Mononuclear cell (primary cell): ENCODE measurements around the gene IL24. TPM values are rescaled to one million over a fixed set of nuclear protein-coding genes. Genes with fewer than 3 reads are reported as not detected.

Experiments
- H3K27me3 ChIP-seq: 2 replicates; pipeline ENCODE4 v1.6.0; 2011; ENCODE audit warnings: low read length, control low read depth; ENCODE audit not compliant: insufficient read depth
- H3K4me1 ChIP-seq: 2 replicates; pipeline ENCODE4 v1.5.1; 2011; ENCODE audit warnings: mild to moderate bottlenecking, low read length, control low read depth; ENCODE audit not compliant: insufficient read depth
- H3K4me3 ChIP-seq: 2 replicates; pipeline ENCODE4 v1.5.1; 2011; ENCODE audit warnings: mild to moderate bottlenecking, low read length, moderate library complexity
- H3K9me3 ChIP-seq: 2 replicates; pipeline ENCODE4 v1.5.1; 2011; ENCODE audit warnings: low read depth, mild to moderate bottlenecking, control low read depth, low read length
- total RNA-seq: library from RNA; depleted of rRNA; stranded (reverse); fragments of >200 nt; gene quantifications from one replicate; pipeline ENCODE4 v1.2.3, GENCODE V29; 2012

IL24 gene
- total RNA-seq, 1 donor, result 0.10 TPM

DNA sequence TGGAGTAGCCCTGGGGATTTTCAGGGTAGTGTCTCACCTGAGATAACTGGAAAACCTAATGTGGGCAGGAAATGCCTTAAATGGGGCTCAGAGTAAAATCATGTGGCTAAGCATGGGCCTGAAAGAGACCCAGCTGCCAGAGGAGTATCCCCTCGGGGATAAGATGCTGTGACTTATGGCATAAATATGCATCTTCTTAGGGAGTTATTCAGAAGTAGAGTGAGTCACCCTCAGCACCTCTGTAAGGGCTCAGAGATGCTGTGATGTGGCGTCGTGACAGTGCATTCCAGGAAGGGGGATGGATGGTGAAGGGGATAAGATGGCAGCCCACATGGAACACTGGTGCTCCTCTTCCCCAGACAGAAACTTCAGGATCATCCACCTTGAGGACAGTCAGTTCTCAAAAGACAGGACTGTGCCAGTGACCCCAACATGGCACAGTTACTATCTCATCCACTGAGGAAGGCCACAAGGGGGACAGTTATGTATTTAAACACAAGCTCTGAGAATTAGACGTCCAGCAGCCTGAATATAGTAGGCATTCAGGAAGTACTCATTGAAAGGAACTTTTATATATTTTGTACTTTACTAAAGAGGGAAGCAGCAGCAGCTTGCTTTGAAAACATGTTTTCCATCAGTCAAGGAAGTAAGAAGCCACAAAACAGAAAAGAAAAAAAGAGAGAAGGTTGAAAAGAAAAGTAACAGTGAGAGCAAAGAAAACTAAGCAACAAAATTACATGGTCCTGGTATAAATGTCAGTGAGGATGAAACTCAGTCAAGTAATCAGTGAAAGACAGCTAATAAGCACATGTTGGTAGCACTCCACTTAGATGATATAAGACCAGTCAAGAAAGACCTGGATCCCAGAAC lies 8.3 kb downstream of the IL24 start:
- no peak overlapping the region for H3K4me3 ChIP-seq
- peaks cover 21% of the 10 kb centered on the region for H3K27me3 ChIP-seq
- H3K9me3 ChIP-seq, result no peaks in the 10 kb centered on the region
- H3K4me1 ChIP-seq, result peaks cover 51% of the 10 kb centered on the region

DNA sequence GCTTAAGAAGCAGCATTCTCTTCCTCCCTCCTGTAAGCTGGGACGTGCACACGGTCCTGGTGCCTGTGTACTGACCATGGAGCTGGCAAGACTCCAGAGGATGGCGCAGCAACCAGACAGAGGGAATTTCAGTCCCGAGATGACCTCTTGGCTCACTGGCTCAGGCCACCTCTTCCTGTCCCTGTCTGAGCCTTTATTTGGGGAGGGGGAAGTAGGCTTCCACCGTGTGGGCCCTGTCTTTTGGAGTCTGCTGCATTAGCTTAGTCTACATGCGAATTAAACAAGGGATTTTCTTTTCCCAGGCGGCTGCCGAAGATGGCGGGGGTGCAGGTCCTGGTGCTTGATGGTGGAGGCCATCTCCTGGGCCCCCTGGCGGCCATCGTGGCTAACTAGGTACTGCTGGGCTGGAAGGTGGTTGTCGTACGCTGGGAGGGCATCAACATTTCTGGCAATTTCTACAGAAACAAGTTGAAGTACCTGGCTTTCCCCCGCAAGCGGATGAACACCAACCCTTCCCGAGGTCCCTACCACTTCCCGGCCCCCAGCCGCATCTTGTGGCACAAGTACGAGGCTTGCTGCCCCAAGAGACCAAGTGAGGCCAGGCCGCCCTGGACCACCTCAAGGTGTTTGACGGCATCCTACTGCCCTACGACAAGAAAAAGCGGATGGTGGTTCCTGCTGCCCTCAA lies 10.2 kb downstream of the IL24 start:
- H3K9me3 ChIP-seq, result no peaks in the 10 kb centered on the region
- H3K27me3 ChIP-seq, result peaks cover 24% of the 10 kb centered on the region
- no peak overlapping the region for H3K4me3 ChIP-seq
- peaks cover 65% of the 10 kb centered on the region for H3K4me1 ChIP-seq

DNA sequence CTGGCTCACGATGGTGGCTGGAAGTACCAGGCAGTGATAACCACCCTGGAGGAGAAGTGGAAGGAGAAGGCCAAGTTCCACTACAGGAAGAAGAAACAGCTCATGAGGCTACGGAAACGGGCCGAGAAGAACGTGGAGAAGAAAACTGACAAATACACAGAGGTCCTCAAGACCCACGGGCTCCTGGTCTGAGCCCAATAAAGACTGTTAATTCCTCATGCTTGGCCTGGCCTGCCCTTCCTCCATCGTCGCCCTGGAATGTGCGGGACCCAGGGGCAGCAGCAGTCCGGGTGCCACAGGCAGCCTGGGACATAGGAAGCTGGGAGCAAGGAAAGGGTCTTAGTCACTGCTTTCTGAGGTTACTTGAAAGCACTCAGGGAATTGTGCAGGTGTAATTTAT lies 10.8 kb downstream of the IL24 start:
- H3K4me3 ChIP-seq, result no peak overlapping the region
- H3K9me3 ChIP-seq, result no peaks in the 10 kb centered on the region
- peaks cover 70% of the 10 kb centered on the region for H3K4me1 ChIP-seq
- H3K27me3 ChIP-seq, result peaks cover 24% of the 10 kb centered on the region

DNA sequence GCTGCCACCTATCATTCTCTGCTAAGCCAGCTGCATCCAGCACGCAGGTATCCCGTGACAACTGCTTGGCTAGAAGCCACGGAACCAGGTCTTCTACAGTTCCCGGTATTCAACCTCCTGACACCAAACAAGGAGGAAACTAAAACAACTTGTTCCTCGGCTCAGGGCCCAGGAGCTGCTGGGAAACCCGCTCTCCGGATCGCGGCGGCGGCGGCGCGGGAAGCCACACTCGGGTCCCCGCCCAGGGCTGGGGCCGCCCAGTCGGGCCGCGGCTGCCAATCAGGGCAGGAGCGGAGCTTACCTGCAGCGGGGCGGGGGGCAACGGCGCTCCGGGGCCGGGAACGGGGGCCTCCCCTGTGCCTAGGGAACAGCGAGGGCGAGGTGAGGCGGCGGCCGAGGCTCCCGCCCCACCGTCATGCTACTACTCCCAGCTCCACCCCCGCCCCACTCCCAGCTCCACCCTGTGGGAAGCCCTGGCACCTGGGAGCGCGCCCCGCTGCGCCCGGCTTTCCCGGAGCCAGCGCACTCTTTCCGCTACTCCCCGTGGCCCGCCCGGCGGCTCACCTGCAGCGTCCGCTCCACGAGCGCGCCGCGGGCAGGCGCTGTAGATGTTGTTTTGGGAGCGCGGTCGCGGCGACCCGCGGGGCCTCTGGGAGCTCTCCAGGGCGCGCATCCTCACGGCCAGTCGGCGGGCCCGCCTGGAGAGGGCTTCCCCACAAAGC lies 12.1 kb downstream of the IL24 start:
- H3K4me1 ChIP-seq, result peaks cover 80% of the 10 kb centered on the region
- no peaks in the 10 kb centered on the region for H3K9me3 ChIP-seq
- H3K4me3 ChIP-seq, result no peak overlapping the region
- peaks cover 24% of the 10 kb centered on the region for H3K27me3 ChIP-seq

DNA sequence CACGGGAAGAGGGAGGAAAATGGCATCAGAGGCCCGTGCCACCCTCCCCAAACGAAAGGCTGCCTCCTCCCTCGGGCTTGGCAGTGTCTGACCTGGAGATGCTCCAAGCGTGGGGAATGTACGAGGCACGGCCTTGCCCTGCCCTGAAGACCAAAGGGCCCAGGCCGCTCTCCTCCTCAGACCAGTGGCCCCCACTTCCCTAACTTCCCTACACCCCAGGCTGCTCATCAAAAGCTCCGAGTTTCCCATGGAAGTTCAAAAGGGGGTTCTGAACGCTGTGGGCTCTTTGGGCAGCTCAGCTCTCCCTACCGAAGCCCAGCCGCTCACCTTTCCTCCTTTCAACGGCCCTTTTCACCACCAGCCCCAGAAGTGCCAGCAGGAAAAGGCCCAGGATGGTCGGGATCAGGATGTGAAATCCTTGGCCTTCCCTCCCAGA lies 12.7 kb downstream of the IL24 start:
- no peaks in the 10 kb centered on the region for H3K9me3 ChIP-seq
- H3K4me3 ChIP-seq, result no peak overlapping the region
- H3K27me3 ChIP-seq, result peaks cover 24% of the 10 kb centered on the region
- peaks cover 82% of the 10 kb centered on the region for H3K4me1 ChIP-seq

DNA sequence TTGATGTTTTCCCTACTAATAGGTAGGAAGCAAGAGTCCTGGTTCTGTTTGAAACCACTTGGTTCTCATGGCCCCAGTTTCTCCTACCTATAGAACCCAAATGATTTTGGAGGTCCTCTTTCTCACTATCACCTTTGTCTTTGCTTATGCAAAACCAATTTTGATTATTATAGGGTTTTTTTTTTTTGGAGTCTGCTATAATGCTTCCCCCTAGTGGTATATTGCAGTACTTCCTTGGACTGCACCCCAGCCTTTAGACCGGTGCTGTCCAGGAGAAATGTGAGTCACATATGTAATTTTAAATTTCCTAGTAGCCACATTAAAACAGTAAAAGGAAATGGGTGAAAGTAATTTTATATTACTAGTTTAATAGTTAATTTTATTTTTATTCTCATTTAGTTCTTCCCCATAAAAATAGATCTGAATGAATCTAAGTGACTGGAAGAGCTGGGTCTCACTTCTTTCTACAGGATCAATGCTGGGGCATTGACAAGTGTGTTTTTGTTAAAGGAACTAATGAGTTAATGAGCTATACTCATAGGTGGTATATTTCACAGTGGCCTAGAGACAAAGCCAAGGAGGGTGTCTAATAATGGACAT lies 13.9 kb downstream of the IL24 start:
- Histone ChIP-seq H3K27me3 (peaks cover 24% of the 10 kb centered on the region), H3K4me1 (peaks cover 83% of the 10 kb centered on the region), H3K9me3 (no peaks in the 10 kb centered on the region), H3K4me3 (no peak overlapping the region)

DNA sequence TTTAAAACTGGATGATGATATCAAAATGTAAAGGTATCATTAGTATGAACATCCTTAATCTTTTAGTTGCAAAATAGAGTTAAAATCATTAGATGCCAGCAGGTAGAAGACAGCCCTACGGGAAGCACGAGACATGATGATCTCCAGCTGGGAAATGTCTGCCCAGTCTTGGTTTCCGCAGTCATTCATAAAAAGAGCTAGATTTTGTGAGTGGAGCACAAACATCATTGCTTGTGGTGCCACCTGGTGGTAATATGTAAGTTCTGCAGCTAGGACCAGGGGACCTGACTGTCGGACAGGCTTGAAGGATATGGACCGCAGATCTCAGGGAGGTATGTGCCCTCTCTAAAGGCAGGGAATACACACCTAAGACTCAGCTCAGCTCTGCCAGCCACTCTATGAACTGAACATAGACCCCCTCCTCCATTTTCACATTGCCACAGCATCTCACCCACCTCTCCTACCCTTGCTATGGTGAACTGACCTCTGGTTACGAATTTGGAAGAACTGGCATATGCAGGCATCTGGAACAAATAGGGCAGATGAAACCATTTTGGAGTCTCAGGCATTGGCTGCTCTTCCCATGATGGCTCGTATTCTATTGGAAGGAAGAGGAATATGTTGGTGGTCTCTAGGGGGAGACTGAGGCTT lies 15.3 kb downstream of the IL24 start:
- H3K27me3 ChIP-seq, result peaks cover 24% of the 10 kb centered on the region
- H3K4me1 ChIP-seq, result peaks cover 87% of the 10 kb centered on the region
- H3K9me3 ChIP-seq, result no peaks in the 10 kb centered on the region
- H3K4me3 ChIP-seq, result no peak overlapping the region

DNA sequence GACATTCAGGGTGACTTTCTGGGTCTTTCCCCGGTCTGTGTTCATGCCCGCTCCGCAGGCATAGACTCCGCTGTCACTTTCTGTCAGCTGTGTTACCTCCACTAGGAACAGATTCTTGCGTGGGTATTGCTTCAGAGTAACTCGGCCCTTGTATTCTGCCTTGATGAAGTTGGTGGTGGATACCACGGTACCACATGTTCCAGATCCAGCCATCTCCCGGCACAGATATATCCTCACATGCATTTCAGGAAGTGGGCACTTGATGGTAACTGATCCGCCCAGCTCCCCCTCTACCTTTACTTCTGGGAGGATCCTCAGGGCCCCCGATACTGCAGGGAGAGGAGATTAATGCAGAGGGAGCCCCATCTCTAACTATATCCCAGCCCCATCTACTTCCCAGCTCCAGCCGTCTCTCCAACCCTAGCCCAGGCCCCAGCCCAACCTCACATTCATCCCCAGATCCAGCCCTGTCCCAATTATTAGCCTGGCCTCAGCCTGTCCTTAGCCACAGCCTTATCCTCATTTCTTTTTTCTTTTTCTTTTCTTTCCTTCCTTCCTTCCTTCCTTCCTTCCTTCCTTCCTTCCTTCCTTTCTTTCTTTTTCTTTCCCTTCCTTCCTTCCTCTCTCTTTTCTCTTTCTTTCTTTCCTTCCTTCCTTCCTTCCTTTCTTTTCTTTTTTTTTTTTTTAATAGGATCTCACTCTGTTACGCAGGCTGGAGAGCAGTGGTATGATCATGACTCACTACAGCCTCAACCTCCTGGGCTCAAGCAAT lies 16.7 kb downstream of the IL24 start:
- peaks cover 90% of the 10 kb centered on the region for H3K4me1 ChIP-seq
- peaks cover 16% of the 10 kb centered on the region for H3K27me3 ChIP-seq
- H3K4me3 ChIP-seq, result no peak overlapping the region
- H3K9me3 ChIP-seq, result no peaks in the 10 kb centered on the region

DNA sequence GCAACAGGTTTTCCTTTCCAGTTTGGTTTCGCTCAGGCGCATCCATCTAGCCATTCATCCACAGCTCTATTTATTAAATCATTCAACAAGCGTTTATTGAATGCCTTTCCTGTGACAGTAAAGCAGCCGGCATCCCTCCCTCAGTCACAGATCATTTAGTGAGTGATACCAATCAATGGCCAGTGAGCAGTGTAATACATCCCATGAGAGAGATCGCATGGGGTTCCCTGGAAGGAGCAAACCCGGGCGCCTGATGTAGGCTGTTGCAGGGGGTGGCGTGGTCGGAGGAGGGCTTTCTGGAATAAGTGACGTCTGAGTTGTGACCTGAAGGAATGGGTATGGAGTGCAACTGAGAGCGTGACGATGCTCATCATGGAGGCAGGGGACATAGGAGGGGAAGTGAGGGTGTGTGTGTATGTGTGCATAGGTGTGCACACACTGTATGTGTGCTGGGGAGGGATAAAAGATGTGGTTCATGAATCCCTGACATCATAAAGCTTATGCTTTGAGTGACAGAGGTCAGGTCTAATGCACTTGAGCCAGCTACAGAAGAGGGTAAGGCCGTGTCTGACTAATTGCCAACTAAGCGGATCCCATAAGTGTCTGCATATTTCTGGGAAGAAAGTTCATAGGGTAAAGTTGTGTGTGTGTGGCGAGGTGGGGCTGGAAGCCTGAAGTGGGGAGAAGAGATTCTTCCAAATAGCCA lies 17.9 kb downstream of the IL24 start:
- Histone ChIP-seq H3K4me1 (peaks cover 85% of the 10 kb centered on the region), H3K9me3 (no peaks in the 10 kb centered on the region), H3K4me3 (no peak overlapping the region), H3K27me3 (peaks cover 7% of the 10 kb centered on the region)

DNA sequence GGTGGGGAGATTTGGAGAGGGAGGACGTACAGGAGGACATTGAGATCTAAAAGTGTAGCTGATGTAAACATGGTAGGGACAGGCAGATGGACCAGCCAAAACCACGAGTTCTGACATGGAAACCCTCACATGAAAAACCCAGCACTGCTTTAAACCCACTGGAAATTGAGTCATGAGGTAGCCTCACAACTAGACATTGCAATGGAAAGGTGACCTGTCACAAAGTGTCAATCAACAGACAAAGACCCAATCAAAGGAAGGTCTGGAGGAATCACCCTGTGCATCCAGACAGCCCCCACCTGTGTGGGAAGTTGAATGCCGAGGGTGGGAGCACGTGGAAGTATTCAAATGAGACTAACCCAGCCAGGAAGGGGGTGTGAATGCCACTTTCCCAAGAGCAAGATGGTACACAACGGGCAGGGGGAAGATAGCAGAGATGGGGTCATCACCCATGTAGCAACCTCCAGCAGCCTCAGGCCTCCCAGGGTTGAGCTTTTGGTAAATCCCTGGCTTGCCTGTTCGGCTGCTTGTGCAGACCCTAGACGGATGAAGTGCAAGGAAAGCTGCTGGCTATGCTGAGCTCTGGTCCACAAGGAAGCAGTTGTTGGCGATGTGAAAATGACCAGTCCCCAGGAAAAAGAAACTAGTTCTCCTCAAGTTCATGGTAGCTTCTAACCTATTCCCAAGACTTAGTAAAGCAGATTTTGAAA lies 18.9 kb downstream of the IL24 start:
- Histone ChIP-seq H3K27me3 (no peaks in the 10 kb centered on the region), H3K4me1 (peaks cover 85% of the 10 kb centered on the region), H3K9me3 (no peaks in the 10 kb centered on the region), H3K4me3 (peak overlapping the region; percentile 1)

DNA sequence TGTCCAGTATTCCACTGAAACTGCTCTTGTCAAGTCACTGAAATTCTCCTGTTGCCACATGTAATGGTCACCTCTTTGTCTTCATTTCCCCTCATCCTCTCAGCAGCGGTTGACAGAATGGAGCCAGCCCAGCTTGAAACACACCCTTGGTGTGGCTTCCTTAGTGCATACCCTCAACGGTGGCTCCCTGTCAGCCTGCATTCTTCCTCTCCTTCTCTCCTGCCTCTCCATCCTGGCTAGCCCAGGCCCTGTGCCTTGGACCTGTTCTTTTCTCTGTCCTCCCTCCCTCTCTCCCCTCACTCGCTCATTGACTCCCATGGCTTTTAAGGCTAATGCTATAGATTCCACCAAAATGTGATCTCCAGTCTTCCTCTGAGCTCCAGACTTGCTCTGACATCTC lies 20.8 kb downstream of the IL24 start:
- Histone ChIP-seq H3K27me3 (no peaks in the 10 kb centered on the region), H3K4me3 (peak overlapping the region; percentile 68)

DNA sequence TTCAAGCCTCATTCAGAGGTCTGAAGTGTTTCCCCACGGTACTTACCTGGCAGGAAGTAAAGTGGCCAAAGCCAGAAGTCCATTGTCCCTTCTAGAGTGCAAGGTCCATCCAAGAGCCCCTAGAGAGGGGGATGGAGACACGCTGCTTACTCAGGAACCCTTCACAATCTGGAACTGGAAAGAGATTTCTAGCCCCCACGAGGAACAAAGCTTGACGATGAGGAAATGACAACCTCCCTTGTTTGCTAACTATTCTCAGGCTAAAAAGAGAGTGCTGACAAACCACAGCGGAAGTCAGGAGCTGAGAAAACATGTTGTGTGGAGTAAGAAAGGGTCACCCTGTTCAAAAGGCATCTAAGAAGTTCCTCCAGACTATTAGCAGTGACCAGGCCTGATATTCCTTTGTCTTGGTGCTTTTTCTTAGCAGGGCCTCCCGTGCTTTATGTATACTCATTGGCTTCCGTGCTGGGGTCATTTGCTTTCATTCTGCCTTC lies 24.6 kb downstream of the IL24 start, which contains the start of gene FCMR:
TSS of gene FCMR (minus strand) at position 170 of the 494 bp plus-strand sequence. CDS start at position 83, 87 bp downstream.
- H3K27me3 ChIP-seq, result no peaks in the 10 kb centered on the region
- H3K9me3 ChIP-seq, result no peaks in the 10 kb centered on the region
- H3K4me3 ChIP-seq, result peak within 1 kb of the TSS; percentile 68
- peaks cover 95% of the 10 kb centered on the region for H3K4me1 ChIP-seq

More for the DNA sequence above, 20.8 kb downstream of the IL24 start:
- no peaks in the 10 kb centered on the region for H3K9me3 ChIP-seq
- peaks cover 90% of the 10 kb centered on the region for H3K4me1 ChIP-seq

DNA sequence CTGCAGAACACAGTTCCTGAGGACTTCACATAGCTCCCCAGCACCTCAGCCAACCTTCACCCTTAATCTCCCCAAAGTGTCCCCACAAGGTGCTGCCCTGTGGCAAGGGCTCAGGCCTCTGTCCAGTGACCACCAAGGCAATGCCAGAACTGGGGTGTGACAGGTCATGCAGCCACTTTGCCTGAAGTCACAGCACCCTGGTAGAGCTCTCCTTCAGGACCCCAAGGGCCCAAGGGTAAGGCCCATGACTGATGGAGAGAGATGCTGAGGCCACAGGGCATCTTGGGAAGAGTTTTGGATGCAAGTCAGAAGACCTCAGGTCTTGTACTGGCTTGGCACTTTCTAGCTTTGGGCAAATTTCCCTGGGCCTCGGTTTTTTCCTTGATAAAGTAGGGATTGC lies 25.3 kb downstream of the IL24 start:
- Histone ChIP-seq H3K4me3 (peak overlapping the region; percentile 68), H3K9me3 (no peaks in the 10 kb centered on the region), H3K27me3 (no peaks in the 10 kb centered on the region), H3K4me1 (peaks cover 95% of the 10 kb centered on the region)
